ENCODE measurements around the gene ANKRD49. TPM values are rescaled to one million over a fixed set of nuclear protein-coding genes. Genes with fewer than 3 reads are reported as not detected.

The ANKRD49 gene
- total and polyA plus RNA-seq, 10 of the 15 experiments (the other 5 are each of a cell fraction or from before 2014, with no cell fraction given), result 19.2 to 46.6 (median 33.6) TPM

DNA sequence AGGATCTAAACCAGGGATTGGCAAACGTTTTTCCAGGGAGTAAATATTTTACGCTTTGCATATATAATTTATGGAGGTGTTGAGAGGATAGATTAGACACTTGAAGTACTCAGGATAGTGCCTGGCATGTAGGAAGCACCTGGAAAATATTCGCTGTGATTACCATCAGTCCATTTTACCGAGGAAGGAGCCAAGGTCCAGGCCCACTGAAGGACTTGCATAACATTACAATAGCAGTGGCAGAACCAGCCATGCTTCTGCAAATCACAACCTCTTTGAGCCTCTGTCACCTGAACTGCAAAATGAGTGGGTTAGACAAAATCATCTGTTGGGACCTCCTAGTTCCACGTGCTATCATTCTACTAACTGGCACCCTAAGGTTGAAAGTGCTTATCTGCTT is 55.4 kb downstream of the ANKRD49 start:
- H3K4me1 ChIP-seq (ENCODE audit: control insufficient read depth, insufficient read depth, low read length), result no peaks in the 10 kb centered on the region; the same call in 1 of the 2 replicates
- peaks cover 2% of the 10 kb centered on the region for H3K79me2 ChIP-seq (ENCODE audit: control insufficient read depth, insufficient read depth, low read length)
- WGBS (ENCODE audit: insufficient coverage, insufficient replicate concordance, low lambda C conversion rate, missing lambda C conversion rate), result 43% methylated on average over 5 of the region's 5 CpGs
- H3K36me3 ChIP-seq (ENCODE audit: control insufficient read depth in 2 of 2, insufficient read depth in 2 of 2, low read length in 1 of 2), result no peaks in the 10 kb centered on the region
- intact Hi-C loops (cut with micrococcal nuclease; ENCODE audit: unreplicated experiment), result no loop called here
- no peaks in the 10 kb centered on the region for H3K27me3 ChIP-seq (replicated peaks in 1 of 2; ENCODE audit: control insufficient read depth in 2 of 2, insufficient read depth in 2 of 2, low read length in 1 of 2)
- FAIRE-seq (no peak), ATAC-seq (no peak), DNase-seq (ENCODE audit: low read depth, low spot score) (no peak)
- no peaks in the 10 kb centered on the region for H3K9me3 ChIP-seq (replicated peaks; ENCODE audit: control insufficient read depth, insufficient read depth, low read length)
- SMC1A ChIA-PET (ENCODE audit: uncharacterized antibody, unreplicated experiment), result interaction anchor here (1.4 to 6.8 kb wide), 6 partner anchors 29 to 54 kb away, joined by 3 to 107 read pairs (median 20); no protein-coding TSS in a partner anchor
- RAD21 ChIA-PET (ENCODE audit: unreplicated experiment), result interaction anchor here (1.8 to 9.3 kb wide), 4 partner anchors 10 to 54 kb away, joined by 4 to 52 read pairs (median 27); no protein-coding TSS in a partner anchor
- H3K4me3 ChIP-seq, result no peak overlapping the region
- POLR2A ChIA-PET, result interaction anchor here (0.5 to 4.6 kb wide), 4 partner anchors 16 to 1707 kb away, joined by 3 to 27 read pairs (median 6); no protein-coding TSS in a partner anchor
- H4K20me1 ChIP-seq (ENCODE audit: control insufficient read depth, insufficient read depth), result no peaks in the 10 kb centered on the region
- no peak overlapping the region for H3K4me2 ChIP-seq (ENCODE audit: control insufficient read depth, insufficient read depth)
- CTCF ChIA-PET, result interaction anchor here (1.2 to 4.2 kb wide), 6 partner anchors 9 to 48 kb away, joined by 3 to 32 read pairs (median 9); no protein-coding TSS in a partner anchor
- no peak overlapping the region for H2AFZ ChIP-seq (ENCODE audit: control insufficient read depth, low read depth, low read length)
- TF ChIP-seq GATAD2B (conservative IDR thresholded peaks at IDR 0.05; ENCODE audit: low read depth), result no peak
- no peak for TF ChIP-seq FOXM1 (IDR thresholded peaks at IDR 0.05; ENCODE audit: low read depth, low read length)
- TF ChIP-seq BCL11A (IDR thresholded peaks at IDR 0.05; ENCODE audit: low read depth, low read length), result no peak
- TF ChIP-seq CHD2 (IDR thresholded peaks at IDR 0.05; ENCODE audit: borderline replicate concordance, low read depth, low read length), result no peak
- TF ChIP-seq, protein P1, sequence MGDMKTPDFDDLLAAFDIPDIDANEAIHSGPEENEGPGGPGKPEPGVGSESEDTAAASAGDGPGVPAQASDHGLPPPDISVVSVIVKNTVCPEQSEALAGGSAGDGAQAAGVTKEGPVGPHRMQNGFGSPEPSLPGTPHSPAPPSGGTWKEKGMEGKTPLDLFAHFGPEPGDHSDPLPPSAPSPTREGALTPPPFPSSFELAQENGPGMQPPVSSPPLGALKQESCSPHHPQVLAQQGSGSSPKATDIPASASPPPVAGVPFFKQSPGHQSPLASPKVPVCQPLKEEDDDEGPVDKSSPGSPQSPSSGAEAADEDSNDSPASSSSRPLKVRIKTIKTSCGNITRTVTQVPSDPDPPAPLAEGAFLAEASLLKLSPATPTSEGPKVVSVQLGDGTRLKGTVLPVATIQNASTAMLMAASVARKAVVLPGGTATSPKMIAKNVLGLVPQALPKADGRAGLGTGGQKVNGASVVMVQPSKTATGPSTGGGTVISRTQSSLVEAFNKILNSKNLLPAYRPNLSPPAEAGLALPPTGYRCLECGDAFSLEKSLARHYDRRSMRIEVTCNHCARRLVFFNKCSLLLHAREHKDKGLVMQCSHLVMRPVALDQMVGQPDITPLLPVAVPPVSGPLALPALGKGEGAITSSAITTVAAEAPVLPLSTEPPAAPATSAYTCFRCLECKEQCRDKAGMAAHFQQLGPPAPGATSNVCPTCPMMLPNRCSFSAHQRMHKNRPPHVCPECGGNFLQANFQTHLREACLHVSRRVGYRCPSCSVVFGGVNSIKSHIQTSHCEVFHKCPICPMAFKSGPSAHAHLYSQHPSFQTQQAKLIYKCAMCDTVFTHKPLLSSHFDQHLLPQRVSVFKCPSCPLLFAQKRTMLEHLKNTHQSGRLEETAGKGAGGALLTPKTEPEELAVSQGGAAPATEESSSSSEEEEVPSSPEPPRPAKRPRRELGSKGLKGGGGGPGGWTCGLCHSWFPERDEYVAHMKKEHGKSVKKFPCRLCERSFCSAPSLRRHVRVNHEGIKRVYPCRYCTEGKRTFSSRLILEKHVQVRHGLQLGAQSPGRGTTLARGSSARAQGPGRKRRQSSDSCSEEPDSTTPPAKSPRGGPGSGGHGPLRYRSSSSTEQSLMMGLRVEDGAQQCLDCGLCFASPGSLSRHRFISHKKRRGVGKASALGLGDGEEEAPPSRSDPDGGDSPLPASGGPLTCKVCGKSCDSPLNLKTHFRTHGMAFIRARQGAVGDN (IDR thresholded peaks at IDR 0.05), result no peak
- TF ChIP-seq WRNIP1 (IDR thresholded peaks at IDR 0.05; ENCODE audit: borderline replicate concordance, low read depth, low read length), result no peak
- no peak for TF ChIP-seq JUNB (IDR thresholded peaks at IDR 0.05)
- TF ChIP-seq HDAC2 (IDR thresholded peaks at IDR 0.05), result no peak
- TF ChIP-seq, protein P2, sequence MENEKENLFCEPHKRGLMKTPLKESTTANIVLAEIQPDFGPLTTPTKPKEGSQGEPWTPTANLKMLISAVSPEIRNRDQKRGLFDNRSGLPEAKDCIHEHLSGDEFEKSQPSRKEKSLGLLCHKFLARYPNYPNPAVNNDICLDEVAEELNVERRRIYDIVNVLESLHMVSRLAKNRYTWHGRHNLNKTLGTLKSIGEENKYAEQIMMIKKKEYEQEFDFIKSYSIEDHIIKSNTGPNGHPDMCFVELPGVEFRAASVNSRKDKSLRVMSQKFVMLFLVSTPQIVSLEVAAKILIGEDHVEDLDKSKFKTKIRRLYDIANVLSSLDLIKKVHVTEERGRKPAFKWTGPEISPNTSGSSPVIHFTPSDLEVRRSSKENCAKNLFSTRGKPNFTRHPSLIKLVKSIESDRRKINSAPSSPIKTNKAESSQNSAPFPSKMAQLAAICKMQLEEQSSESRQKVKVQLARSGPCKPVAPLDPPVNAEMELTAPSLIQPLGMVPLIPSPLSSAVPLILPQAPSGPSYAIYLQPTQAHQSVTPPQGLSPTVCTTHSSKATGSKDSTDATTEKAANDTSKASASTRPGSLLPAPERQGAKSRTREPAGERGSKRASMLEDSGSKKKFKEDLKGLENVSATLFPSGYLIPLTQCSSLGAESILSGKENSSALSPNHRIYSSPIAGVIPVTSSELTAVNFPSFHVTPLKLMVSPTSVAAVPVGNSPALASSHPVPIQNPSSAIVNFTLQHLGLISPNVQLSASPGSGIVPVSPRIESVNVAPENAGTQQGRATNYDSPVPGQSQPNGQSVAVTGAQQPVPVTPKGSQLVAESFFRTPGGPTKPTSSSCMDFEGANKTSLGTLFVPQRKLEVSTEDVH (IDR thresholded peaks at IDR 0.05; ENCODE audit: low read depth, partially characterized antibody), result no peak
- TF ChIP-seq EED (IDR thresholded peaks at IDR 0.05; ENCODE audit: low read depth), result no peak
- no peak for TF ChIP-seq ZSCAN29 (IDR thresholded peaks at IDR 0.05)
- TF ChIP-seq MXI1 (IDR thresholded peaks at IDR 0.05; ENCODE audit: low read depth, low read length), result no peak
- no TSS peak for BruUV-seq (replicated peaks)
- in situ Hi-C loops (cut with MboI), result no loop called here
- H3K27ac ChIP-seq (ENCODE audit: control insufficient read depth, insufficient read depth), result no peak overlapping the region
- H3K9ac ChIP-seq (ENCODE audit: control insufficient read depth, insufficient read depth, low read length), result no peak overlapping the region

All from GM12878 (cell line).